Caco-2 (cell line): ENCODE measurements around the gene FIGNL2. TPM values are rescaled to one million over a fixed set of nuclear protein-coding genes. Genes with fewer than 3 reads are reported as not detected.
"Not testable (repeated sequence)": the region's sequence is repeated elsewhere in the genome, so short reads cannot be mapped to it uniquely, and the experiment has no call there.

Experiments
- BruUV-seq: library from RNA; stranded (reverse); fragments of 400-500 nt; replicated peaks from 2 replicates; lab custom pipeline; 2021; lab: Mats Ljungman, UMichigan
- CTCF ChIA-PET: fragments of 300-600 bp; sonication (Branson Sonifier 250); formaldehyde crosslinking; loops from one replicate; lab custom pipeline; 2022; ENCODE audit warnings: antibody characterized with exemption; lab: Charles Lee
- POLR2A ChIA-PET: fragments of 300-600 bp; sonication (Branson Sonifier 250); formaldehyde crosslinking; loops from one replicate; lab custom pipeline; 2022; ENCODE audit warnings: antibody characterized with exemption; lab: Charles Lee
- DNase-seq, 2 experiments: peaks; one replicate each; pipeline versions ENCODE4 v3.0.0 to v3.0.0-alpha.2; 2020 to 2022
- H3K27me3 ChIP-seq: replicated peaks from 2 replicates; pipeline ENCODE4 v1.6.0; 2011; ENCODE audit warnings: low read length; ENCODE audit not compliant: control insufficient read depth, insufficient read depth
- H3K36me3 ChIP-seq: 2 replicates; pipeline ENCODE4 v1.5.1; 2011; ENCODE audit warnings: low read length; ENCODE audit not compliant: control insufficient read depth, insufficient read depth
- H3K4me1 ChIP-seq: fragments of 250-450 bp; sonication (Bioruptor Pico); 2 replicates; pipeline ENCODE4 v1.5.1; 2020; ENCODE audit warnings: mild to moderate bottlenecking
- H3K4me3 ChIP-seq: 2 replicates; pipeline ENCODE4 v1.5.1; 2011; ENCODE audit warnings: low read depth, mild to moderate bottlenecking, control low read depth, low read length
- H3K9me3 ChIP-seq: fragments of 250-450 bp; sonication (Bioruptor Pico); 2 replicates; pipeline ENCODE4 v1.5.1; 2020; ENCODE audit warnings: mild to moderate bottlenecking, moderate library complexity
- H3K27ac Mint-ChIP-seq: one replicate; pipeline ENCODE4 v1.8.0; 2022; ENCODE audit warnings: mixed read lengths; ENCODE audit not compliant: unreplicated experiment
- H3K27me3 Mint-ChIP-seq: one replicate; pipeline ENCODE4 v1.8.0; 2022; ENCODE audit warnings: mixed read lengths; ENCODE audit not compliant: insufficient read depth, unreplicated experiment
- H3K36me3 Mint-ChIP-seq: one replicate; pipeline ENCODE4 v1.8.0; 2022; ENCODE audit warnings: mild to moderate bottlenecking, mixed read lengths; ENCODE audit not compliant: insufficient read depth, unreplicated experiment
- H3K4me1 Mint-ChIP-seq: one replicate; pipeline ENCODE4 v1.8.0; 2022; ENCODE audit warnings: low read depth, mixed read lengths; ENCODE audit not compliant: unreplicated experiment
- H3K4me3 Mint-ChIP-seq: one replicate; pipeline ENCODE4 v1.8.0; 2022; ENCODE audit warnings: mild to moderate bottlenecking, moderate library complexity, mixed read lengths; ENCODE audit not compliant: unreplicated experiment
- H3K9me3 Mint-ChIP-seq: one replicate; pipeline ENCODE4 v1.8.0; 2022; ENCODE audit warnings: mixed read lengths; ENCODE audit not compliant: unreplicated experiment
- intact Hi-C: fragments of 100-400 bp; cut with micrococcal nuclease; formaldehyde crosslinking; loops from one replicate; pipeline ENCODE4 v1.10.0; 2022; ENCODE audit not compliant: unreplicated experiment
- total RNA-seq: library from RNA; stranded (reverse); gene quantifications from 2 replicates; pipeline ENCODE4 v1.2.3, GENCODE V29; 2022
- TF ChIP-seq, protein P1 (sequence below), 2 experiments: fragments of 200-600 bp in 1 of 2; IDR thresholded peaks; 1 replicate in 1 of 2; 2 replicates in 1 of 2; pipeline versions ENCODE4 v1.5.1 to v1.8.0; 2011 to 2022; ENCODE audit warnings: antibody characterized with exemption in 1 of 2, control low read depth in 1 of 2, inconsistent platforms in 1 of 2, low read depth in 1 of 2, low read length in 1 of 2, mild to moderate bottlenecking in 1 of 2, moderate library complexity in 1 of 2; ENCODE audit not compliant: insufficient read depth in 1 of 2, severe bottlenecking in 1 of 2, unreplicated experiment in 1 of 2

The FIGNL2 gene
- total RNA-seq, 1 experiment from 2014 or later = 3.6 TPM

- peaks cover 15% of the 10 kb centered on the region for H3K4me1 ChIP-seq
- Mint-ChIP-seq H3K9me3 (peaks cover 9% of the 10 kb centered on the region), H3K27ac (no peak within 1 kb of the TSS), H3K27me3 (no peaks in the 10 kb centered on the region), H3K36me3 (no peaks in the 10 kb centered on the region), H3K4me1 (peaks cover 16% of the 10 kb centered on the region), H3K4me3 (no peak within 1 kb of the TSS)
- H3K4me3 ChIP-seq = no peak within 1 kb of the TSS
- peaks cover 7% of the 10 kb centered on the region; the same call in 1 of the 2 replicates for H3K9me3 ChIP-seq
- H3K27me3 ChIP-seq = no peaks in the 10 kb centered on the region
- DNase-seq = peak in 1 of 2 experiments; percentile 39
- TF ChIP-seq, protein P1, sequence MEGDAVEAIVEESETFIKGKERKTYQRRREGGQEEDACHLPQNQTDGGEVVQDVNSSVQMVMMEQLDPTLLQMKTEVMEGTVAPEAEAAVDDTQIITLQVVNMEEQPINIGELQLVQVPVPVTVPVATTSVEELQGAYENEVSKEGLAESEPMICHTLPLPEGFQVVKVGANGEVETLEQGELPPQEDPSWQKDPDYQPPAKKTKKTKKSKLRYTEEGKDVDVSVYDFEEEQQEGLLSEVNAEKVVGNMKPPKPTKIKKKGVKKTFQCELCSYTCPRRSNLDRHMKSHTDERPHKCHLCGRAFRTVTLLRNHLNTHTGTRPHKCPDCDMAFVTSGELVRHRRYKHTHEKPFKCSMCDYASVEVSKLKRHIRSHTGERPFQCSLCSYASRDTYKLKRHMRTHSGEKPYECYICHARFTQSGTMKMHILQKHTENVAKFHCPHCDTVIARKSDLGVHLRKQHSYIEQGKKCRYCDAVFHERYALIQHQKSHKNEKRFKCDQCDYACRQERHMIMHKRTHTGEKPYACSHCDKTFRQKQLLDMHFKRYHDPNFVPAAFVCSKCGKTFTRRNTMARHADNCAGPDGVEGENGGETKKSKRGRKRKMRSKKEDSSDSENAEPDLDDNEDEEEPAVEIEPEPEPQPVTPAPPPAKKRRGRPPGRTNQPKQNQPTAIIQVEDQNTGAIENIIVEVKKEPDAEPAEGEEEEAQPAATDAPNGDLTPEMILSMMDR (IDR thresholded peaks at IDR 0.05; ENCODE audit: insufficient read depth in 1 of 2, low read depth in 1 of 2, low read length in 1 of 2, severe bottlenecking in 1 of 2, unreplicated experiment in 1 of 2) = no peak
- POLR2A ChIA-PET = no interaction called here
- intact Hi-C loops = no loop called here
- CTCF ChIA-PET = interaction anchor here (0.6 to 2.2 kb wide), 5 partner anchors 12 to 509 kb away, joined by 3 to 8 read pairs (median 6); no protein-coding TSS in a partner anchor
- BruUV-seq = no TSS peak
- no peaks in the 10 kb centered on the region for H3K36me3 ChIP-seq
Observed at GRCh38 chr12:51887476-51888315, 39.2 kb upstream of the FIGNL2 start, which contains the start of gene ANKRD33. Gene ANKRD33 (plus strand): TSS chr12:51888103. CDS start chr12:51888187, 84 bp downstream.

DNA sequence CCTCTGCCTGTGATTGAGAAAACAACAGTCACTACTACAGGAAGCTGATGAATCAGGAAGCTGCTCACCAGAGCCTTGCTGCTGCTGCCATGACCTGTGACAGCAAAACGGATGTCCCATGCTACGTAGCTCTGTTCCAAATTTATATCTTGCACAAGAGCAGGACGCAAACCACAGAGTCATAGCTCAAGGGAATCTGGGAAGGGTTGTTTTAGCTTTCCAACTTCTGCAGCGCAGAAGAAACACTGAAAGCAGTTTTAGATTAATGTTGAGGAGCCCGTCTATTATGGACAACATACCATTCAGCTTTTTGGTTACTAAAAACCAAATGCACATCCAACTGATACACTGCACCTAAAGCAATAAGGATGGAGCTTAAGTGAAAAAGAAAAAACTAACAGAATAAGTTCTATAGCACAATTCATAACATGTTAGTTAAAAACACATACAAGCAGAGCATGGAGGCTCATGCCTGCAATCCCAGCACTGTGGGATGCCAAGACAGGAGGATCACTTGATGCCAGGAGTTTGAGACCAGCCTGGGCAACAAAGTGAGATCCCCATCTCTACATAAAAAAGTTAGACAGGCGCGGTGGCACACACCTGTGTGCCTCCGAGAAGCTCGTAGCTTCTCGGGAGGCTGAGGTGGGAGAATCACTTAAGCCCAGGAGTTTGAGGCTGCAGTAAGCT lies 37.6 kb upstream of the FIGNL2 start:
- Mint-ChIP-seq H3K27me3 (no peaks in the 10 kb centered on the region), H3K4me1 (peaks cover 17% of the 10 kb centered on the region), H3K27ac (no peak overlapping the region), H3K36me3 (no peaks in the 10 kb centered on the region), H3K9me3 (peaks cover 9% of the 10 kb centered on the region), H3K4me3 (no peak overlapping the region)
- intact Hi-C loops = no loop called here
- ChIA-PET CTCF (interaction anchor here (0.8 to 1.6 kb wide), 6 partner anchors 8 to 139 kb away, joined by 3 to 8 read pairs (median 4); a partner anchor contains a TSS), POLR2A (interaction anchor here (0.5 kb wide), 1 partner anchor 160 kb away, joined by 3 read pairs; no protein-coding TSS in a partner anchor)
- Histone ChIP-seq H3K27me3 (no peaks in the 10 kb centered on the region), H3K4me3 (no peak overlapping the region), H3K9me3 (peaks cover 7% of the 10 kb centered on the region; the same call in 1 of the 2 replicates), H3K36me3 (no peaks in the 10 kb centered on the region), H3K4me1 (peaks cover 10% of the 10 kb centered on the region)
- DNase-seq = peak in 1 of 2 experiments; percentile 27
- TF ChIP-seq, protein P1 (IDR thresholded peaks at IDR 0.05; ENCODE audit: insufficient read depth in 1 of 2, low read depth in 1 of 2, low read length in 1 of 2, severe bottlenecking in 1 of 2, unreplicated experiment in 1 of 2) = no peak
- no TSS peak for BruUV-seq

DNA sequence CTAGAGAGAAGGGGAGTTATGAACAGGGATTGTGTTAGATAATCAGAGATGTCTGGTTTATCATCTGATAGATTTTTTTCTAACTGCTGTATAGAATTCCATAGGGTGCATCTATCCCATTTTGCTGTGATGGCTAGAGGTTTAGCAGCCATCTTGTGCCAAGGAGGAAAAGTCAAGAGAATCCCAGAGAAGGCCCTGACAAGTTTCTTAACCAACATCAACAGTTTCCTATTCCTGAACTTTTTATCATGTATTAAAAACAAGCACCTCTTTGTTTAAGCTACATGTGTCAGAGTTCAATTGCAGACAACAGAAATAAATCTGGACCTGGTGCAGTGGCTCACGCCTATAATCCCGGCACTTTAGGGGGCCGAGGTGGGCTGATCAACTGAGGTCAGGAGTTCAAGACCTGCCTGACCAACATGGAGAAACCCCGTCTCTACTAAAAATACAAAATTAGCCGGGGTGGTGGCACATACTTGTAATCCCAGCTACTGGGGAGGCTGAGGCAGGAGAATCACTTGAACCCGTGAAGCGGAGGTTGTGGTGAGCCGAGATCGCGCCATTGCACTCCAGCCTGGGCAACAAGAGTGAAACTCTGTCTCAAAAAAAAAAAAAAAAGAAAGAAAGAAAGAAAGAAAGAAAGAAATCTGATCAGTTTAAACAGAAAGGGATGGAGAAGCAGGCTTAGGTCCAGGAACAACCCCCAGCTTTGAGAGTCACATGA lies 36.9 kb upstream of the FIGNL2 start:
- not testable (repeated sequence) for BruUV-seq, H3K9me3 Mint-ChIP-seq, H3K4me3 ChIP-seq

More for the DNA sequence above, 36.9 kb upstream of the FIGNL2 start:
- H3K4me3 Mint-ChIP-seq, intact Hi-C loops, POLR2A ChIA-PET, H3K9me3 ChIP-seq, H3K27me3 ChIP-seq, H3K27ac Mint-ChIP-seq, H3K36me3 Mint-ChIP-seq, H3K4me1 ChIP-seq, H3K36me3 ChIP-seq, H3K27me3 Mint-ChIP-seq: not testable (repeated sequence)
- peak in 1 of 2 experiments; percentile 7 for DNase-seq
- H3K4me1 Mint-ChIP-seq = peaks cover 17% of the 10 kb centered on the region
- CTCF ChIA-PET = interaction anchor here (0.8 to 1.6 kb wide), 6 partner anchors 8 to 140 kb away, joined by 3 to 8 read pairs (median 4); a partner anchor contains a TSS
